Measurements from ENCODE around the gene RAPGEF2.

Gene RAPGEF2

DNA sequence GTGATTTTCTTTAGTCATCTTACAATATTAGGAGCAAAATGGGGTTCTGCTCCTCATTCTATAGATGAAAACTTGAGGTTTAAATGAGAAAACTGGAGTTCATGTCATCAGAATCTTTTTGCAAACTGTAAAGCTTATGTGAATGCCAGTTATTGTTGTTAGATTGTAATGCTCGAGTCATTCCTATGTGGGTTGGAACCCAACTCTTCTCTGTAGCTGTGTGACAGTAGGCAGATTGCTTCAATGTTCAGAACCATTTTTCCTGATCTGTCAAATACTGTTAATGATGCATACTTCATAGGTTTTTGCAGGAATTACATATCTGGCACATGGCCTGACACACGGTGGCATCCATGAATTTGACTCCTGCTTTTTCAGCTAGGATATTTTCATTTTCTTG, 178.9 kb downstream of the RAPGEF2 start:
- DNase-seq (ENCODE audit: low read depth): no peak

DNA sequence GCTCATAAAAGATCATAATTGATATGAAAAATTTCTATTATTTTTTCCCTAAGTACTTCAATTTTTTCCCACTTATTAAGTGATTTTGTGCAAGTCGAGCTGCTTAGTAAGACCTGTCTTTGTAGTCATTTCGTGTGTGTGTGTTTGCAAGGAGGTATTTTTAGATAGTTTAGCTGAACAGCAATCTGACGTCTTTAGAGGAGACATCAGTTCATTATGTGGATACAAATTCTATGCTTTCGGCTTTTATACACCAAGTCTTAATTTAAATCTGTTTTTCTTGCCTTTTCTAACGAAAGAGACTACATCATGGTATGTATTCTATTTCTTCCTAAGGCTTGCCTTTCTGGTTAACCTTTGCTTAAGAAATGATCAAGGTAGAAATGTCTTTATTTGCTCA, 179.4 kb downstream of the RAPGEF2 start:
- no peak for DNase-seq (ENCODE audit: low read depth)

DNA sequence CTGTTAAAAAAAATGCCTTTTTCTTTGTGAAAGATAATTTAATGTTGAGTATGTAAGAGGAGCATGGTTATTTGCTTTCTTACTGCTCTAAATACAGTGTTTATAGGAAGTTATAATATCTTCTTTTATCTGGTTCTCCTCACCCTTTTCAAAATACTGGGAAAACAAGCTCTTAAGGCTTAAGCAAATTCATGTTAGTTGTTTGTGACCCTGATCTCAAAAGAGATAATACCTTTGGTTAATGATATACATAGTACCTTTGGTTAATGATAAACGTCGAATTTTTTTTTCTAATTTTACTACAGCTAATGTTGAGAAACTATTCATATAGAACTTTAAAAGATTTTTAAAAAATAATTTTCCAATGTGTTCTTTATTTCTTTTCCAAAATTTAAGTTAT, 180.1 kb downstream of the RAPGEF2 start:
- no peak for DNase-seq (ENCODE audit: low read depth)

DNA sequence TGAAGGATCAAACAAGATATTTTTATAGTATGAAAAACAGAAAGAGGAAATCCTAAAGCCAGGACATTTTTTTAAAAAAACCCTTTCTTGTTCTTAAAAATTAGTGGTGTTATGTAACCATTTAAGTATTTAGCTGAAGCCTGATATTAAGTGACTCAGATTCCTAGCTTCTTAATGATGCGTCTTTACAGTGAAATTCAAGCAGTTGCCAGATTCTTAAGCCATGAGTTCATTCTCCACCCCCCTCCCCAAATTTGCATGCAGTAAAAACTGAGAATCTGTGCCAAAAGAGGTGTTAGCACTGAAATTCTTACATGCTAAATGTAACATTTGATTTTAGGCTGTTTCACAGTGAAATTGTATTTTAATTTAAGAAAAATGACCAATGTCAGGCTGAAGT, 180.8 kb downstream of the RAPGEF2 start:
- DNase-seq (ENCODE audit: low read depth): peak; percentile 23

DNA sequence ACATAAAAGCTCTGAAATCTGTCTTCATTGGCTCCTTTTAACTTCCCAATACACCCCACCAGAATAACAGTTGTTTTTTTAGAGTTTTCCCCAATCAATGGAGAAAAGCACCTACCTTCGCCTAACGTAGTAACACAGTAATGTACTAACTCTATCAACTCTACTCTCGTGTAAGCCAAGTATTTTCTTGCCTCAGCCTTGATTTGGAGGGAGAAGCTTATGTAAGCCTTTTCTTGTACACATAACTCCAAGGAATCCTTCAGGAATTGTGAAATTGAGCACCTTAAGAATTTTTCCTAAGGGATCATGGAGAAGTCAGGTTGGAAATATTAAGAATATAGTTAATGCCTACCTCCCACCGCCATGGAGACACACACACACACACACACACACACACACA, 181.2 kb downstream of the RAPGEF2 start:
- DNase-seq (ENCODE audit: low read depth): no peak

DNA sequence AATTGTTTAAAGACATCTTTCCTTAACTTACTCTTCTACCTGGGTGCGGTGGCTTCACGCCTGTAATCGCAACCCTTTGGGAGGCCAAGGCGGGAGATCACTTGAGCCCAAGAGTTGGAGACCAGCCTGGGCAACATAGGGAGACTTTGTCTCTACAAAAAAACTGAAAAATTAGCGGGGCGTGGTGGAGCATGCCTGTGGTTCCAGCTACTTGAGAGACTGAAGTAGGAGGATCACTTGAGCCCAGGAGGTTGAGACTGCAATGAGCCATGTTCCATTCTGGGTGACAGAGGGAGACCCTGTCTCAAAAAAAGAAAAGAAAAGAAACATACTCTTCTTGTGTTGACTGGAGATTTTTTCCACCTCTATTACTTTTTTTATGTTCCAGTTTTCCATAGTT, 181.9 kb downstream of the RAPGEF2 start:
- DNase-seq (ENCODE audit: low read depth): no peak

DNA sequence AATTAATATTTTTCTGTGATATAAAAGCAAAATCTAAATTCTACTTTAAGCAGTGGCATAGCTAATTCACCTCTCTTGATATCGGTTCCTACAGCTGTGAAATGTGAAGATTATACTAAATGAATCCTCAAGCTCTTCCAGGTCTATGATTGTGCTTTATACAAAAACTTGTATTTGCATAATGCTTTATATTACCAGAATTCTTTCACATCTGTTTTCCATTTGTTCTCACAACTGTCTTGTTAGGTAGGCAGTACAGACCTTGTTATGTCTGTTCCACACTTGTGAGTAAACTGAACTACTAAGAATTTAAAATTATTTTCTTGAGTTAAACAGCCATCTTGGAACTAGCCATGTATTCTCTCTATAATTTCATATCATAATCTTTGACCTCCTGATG, 184.9 kb downstream of the RAPGEF2 start:
- DNase-seq (ENCODE audit: low read depth): no peak

DNA sequence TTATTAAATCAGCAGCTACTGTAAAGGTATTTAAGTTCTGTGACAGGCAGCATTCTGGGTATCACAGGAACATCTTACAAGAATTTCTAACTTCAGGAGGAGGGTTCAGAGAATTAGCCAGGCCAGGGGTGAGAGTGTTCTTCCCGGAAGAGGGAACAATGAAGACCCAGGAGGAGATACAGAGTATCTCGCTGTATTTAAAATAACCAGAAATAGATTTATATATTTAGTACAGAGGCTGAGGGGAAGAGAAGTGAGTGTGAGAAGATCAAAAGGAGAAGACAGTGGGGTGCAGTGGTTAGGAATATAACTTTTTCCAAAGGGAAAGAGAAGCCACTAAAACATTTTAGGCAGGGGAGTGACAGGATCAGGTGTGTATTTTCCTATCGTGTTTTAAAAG, 186.8 kb downstream of the RAPGEF2 start:
- DNase-seq (ENCODE audit: low read depth): no peak

DNA sequence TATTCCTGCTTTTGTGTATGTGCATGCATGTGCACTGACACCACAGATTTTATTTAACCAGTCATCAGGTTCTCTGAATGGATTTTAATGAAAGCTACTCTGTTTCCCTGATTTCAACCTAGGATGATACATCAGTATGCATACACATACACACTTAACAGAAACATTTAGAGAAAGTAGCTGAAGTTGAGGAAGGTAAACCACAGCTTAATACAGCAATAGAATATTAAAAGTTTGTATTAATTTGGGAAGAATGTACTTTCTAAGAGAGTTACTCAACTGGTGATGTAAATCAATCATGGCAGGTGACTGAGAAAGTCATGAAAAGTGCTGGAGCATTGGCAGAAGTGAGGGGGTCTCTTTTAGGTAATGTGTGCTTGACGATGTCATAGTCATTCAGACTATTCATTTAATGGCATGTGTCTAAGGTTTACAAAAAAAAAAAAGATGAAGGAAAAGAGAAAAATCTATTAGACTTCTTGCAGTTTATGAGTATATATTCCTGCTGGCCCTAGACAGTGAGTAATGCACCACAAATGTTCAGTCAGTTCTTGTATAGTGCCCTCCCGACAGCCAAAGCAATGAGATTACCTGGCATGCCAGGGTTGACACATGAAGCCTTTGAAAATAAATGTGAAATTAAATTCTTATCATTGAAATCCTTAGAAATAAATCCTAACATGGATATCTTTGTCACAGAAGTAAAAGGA, 187.6 kb downstream of the RAPGEF2 start:
- no peak for DNase-seq (ENCODE audit: low read depth)

DNA sequence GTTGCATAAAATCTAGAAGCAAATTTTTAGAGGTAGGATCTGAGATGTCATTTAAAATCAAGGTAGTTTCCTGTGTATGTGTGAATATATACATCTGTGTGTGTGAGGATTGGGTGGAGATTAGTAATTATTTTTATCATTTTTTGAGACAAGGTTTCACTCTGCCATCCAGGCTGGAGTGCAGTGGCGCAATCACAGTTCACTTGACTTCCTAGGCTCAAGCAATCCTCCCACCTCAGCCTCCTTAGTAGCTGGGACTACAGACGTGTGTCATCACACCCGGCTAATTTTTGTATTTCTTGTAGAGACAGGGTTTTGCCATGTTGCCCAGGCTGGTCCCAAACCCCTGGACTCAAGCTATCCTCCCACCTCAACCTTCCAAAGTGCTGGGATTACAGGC, 188.3 kb downstream of the RAPGEF2 start:
- DNase-seq (ENCODE audit: low read depth): no peak

DNA sequence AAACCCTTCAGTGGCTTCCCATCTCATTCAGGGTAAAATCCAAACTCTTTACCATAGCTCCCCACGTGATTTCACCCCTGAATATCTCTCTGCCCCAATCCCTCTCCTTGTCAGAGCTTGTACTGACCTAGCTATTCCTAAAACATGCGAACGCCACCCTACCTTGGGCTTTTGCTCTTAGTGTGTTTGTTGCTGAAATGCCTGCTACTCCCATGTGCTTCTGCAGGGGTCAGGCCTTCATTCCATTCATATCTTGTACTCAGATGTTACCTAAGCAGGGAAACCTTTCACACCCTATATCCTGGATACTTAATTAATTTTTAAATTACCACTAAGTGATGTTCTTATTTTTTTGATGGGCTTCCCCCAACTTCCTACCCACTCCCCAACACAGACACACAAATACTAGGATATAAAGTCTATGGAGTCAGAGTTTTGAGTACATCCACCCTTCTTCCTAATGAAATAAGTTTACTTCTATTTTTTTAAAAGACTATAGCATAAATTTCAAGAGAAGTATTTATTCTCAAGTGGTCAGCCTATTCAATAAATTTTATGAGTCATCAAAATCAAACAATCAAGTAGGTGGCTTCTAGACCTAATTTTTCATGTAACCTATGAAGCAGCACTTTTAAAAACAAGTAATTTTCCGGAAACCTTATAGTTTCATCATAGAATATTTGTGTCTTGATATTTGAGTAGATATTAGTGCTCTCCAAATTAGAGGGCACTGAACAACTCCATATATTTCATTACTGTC, 189.4 kb downstream of the RAPGEF2 start:
- DNase-seq (ENCODE audit: low read depth): no peak

DNA sequence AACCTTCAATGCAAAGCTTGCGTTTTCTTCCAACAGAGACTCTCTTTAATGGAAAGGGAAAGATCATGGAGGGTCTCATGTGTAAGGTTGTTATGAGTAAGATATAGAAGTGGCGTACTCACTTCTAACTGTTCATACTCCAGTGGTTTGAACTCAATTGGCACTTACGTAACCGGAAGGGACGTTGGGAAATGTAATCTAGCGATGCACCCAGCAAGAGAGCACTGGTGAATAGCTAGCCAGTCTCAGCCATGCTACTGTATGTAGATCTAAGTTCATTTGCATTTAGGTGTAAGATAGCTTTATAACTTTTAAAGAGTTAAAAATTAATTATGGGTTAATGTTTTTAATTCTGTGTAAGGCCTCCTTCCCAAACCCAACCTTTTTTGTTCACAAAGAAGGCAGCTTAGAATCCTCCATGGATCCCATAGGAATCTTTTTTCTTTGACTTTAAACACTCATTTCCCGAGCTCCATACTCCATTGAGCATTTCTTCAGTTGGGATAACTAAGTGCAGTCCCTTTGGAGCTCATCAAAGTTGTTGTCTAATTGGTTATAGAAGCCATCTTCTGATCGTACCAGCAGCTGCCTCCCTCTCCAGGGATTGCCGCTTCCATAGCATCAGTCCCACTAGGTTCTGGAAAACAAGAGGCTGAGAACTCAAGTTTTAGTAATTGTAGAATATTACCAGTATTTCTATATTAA, 191.1 kb downstream of the RAPGEF2 start:
- DNase-seq (ENCODE audit: low read depth): no peak

DNA sequence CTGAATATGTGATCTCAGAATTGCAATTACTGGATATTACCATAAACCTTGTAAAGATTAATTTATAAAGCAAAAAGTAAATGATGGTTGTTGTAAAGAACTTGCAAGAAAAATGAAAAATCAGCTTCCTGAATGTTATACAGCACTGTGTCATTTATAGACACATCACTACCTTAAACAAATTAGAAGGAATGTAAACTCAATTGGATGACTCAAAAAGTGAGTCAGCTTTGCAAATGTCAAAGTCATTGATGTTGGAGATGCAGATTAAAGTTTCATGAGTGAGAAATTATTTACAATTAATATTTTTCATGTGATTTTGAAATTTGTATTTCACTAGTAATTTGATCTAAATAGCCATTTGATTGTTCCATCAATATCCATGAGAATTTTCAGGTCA, 193.2 kb downstream of the RAPGEF2 start:
- peak; percentile 19 for DNase-seq (ENCODE audit: low read depth)

DNA sequence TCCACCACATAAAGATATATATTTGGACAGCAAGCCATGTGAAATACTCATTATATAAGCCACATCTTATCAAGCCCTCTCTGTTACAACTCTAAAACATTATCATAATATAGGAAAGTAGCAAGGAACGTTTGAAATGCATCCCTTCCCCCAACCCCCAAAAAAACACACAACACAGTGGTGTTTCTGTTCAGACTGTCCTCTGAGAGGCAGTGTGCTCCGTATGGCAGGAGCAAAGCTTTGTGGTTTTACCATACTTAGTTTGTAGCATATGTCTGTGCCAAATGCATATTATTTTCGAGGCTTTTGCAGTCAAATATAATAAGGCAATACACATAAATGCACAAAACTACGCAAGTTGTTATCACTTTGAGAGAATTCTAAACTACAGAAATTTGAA, 194.2 kb downstream of the RAPGEF2 start:
- no peak for DNase-seq (ENCODE audit: low read depth)

DNA sequence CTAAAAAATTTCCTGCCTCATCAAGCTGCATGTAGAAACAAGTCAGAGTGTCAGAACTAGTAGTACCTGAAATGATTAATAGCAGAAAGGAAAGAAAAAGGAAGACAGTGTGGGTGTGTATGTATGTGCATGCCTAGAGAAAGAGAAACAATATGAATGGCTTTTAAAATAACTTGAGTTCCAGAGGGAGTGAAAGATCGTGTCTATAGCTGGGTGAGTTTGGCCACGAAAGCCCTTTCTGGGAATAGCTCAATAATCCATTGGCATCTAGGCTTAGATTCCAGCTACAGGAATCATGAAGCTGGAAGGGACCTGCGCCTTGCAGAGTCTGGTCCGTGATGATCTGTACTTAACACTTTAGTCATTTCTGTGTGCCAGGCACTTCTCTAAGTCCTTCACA, 195.6 kb downstream of the RAPGEF2 start:
- peak; percentile 24 for DNase-seq (ENCODE audit: low read depth)

DNA sequence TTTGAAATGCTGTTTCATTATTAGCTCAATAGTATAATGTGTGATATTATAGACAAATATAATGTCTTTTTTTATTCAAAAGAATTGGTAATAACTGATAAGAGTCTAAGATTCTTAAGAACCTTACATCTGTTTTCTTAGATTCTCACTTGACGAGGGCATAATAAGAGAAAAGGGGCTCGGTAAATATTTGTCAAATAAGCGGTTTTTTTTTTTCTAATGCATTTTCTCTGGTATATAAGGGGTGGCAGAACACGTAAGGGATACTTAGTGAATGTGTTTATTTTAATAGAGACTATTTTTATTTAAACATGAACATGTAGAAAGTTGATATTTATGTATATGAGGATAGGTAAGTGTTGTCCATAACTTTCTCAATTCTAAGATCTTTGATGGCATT, 200.6 kb downstream of the RAPGEF2 start:
- no peak for DNase-seq (ENCODE audit: low read depth)

DNA sequence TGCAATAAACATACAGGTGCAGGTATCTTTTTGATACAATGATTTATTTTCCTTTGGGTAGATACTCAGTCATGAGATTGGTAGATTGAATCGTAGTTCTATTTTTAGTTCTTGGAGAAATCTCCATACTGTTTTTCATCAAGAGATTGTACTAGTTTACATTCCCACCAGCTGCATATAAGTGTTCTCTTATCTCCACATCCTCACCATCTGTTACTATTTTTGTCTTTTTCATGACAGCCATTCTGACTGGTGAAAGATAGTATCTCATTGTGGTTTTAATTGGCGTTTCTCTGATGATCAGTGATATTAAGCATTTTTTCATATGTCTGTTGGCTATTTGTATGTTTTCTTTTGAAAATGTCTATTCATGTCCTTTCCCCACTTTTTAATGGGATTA, 202.2 kb downstream of the RAPGEF2 start:
- no peak for DNase-seq (ENCODE audit: low read depth)

DNA sequence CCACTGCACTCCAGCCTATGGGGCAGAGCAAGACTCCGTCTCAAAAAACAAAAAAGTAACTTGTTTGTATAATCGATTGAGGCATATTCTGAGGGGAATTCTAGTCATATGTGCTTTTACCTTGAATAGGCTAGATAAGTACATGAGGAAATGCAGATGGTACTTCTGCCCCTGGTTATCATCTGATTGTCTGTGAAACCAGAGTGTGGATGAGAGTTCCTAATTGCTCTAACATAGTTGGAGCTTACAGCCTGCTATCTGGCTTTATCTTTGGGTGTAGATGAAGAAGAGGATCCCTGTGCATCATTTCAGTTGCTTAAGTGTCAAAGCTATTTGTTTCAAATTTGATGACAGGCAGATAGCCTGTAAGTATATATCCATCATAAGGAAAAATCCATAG, 205.1 kb downstream of the RAPGEF2 start:
- no peak for DNase-seq (ENCODE audit: low read depth)

DNA sequence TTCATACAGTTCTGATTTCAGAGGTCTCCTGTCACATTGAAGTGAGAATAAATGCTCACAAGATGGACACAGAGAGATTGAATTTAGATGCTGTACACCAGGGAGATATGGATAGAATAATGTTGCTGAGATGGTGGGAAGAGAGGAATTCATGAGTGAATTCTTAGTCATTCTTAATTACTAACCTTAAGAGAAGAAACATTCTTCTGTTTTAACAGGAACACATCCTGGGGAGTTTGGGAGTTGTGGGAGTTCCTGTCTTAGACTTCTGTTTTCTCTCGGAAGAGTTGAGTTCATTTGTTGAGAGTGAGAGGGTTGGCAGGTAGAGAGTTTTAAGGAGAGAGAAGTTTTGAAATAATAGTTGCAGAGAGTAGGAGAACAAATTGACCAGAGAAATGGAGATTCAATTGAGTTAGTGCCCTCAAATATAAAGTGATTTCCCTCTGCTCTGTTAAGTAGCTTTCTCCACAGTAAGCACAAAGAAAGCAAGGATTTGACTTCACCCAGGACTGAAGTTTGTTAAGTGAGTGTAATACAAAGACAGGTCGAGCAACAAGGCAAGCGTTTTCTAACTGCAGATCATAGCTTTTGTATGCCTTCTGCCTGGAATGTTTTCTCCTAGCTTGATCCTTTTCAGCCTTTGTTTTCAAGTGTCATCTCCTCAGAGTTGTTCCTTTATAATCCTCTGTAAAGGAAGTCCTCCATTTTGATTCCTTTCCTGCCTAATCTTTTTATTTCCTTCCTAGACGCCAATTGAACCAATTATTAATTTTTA, 205.9 kb downstream of the RAPGEF2 start:
- no peak for DNase-seq (ENCODE audit: low read depth)

DNA sequence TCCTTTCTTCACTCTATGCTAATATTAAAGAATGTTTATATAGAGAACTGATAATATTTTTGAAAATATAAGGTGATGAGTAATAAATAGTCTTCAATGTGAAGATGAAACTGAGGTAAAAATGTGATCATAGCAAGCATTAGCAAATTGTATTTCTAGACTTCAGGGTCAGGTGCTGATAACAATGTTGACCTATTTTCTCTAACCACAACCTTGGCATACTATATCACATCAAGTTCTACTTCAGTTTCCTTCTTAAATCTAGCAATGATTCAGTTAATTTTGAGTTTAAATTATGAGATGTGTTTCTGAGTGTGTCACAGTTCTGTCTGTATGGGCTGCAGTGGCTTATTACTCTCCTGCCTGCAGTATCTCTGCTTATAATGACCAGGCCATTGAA, 209.4 kb downstream of the RAPGEF2 start:
- DNase-seq (ENCODE audit: low read depth): no peak

DNA sequence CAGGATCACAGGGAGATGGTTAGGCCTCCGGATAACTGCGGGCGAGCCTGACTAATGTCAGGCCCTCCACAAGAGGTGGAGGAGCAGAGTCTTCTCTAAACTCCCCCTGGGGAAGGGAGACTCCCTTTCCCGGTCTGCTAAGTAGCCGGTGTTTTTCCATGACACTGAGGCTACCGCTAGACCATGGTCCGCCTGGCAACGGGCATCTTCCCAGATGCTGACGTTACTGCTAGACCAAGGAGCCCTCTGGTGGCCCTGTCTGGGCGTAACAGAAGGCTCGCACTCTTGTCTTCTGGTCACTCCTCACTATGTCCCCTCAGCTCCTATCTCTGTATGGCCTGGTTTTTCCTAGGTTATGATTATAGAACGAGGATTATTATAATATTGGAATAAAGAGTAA, 213.0 kb downstream of the RAPGEF2 start:
- peak; percentile 2 for DNase-seq (ENCODE audit: low read depth)

DNA sequence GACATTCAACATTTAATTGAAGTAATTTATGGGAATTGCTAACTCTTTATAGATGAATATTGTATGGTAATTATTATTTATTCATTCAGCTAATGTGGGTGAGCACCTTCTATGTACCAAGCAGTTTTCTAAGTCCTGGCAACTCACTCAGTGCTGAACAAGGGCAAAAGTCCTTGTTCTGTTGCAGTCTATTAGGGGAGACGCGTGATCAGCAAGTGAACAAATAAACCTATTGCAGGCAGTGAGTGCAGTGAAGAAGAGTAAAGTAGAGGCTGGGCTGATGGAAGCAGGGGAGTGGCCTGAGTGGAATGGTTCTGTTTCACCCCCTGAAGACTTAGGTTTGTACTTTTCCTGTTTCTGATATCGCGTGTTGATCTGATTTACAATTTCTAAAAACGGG, 214.3 kb downstream of the RAPGEF2 start:
- no peak for DNase-seq (ENCODE audit: low read depth)

DNA sequence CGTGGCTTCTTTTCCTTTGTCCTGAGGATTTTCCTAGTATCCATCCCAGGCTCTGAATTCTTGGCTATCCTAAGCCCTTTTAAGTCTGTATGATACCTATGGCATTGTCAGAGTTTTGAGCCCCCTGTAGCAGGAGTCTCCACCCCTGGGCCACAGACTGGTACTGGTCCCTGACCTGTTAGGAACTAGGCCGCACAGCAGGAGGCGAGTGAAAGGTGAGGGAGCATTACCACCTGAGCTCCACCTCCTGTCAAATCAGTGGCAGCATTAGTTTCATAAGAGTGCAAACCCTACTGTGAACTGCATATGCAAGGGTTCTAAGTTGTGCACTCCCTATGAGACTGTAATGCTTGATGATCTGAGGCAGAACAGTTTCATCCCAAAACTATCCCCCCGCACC, 216.1 kb downstream of the RAPGEF2 start:
- DNase-seq (ENCODE audit: low read depth): no peak
